Colonic mucosa (tissue), 4 donors: ENCODE data around the gene ATP9A. TPM values are rescaled to one million over a fixed set of nuclear protein-coding genes. Genes with fewer than 3 reads are reported as not detected.

Experiments
- DNase-seq: peaks from one replicate; pipeline ENCODE4 v3.0.0-alpha.2; 2020
- H3K27ac ChIP-seq: fragments of 200-600 bp; one replicate; pipeline ENCODE4 v1.8.0; 2021
- H3K27me3 ChIP-seq: fragments of 200-600 bp; one replicate; pipeline ENCODE4 v1.8.0; 2021
- H3K36me3 ChIP-seq: fragments of 200-600 bp; one replicate; pipeline ENCODE4 v1.8.0; 2021
- H3K4me1 ChIP-seq: fragments of 200-600 bp; one replicate; pipeline ENCODE4 v1.8.0; 2021; ENCODE audit warnings: mild to moderate bottlenecking
- H3K4me3 ChIP-seq: fragments of 200-600 bp; one replicate; pipeline ENCODE4 v1.8.0; 2021
- H3K9ac ChIP-seq, 2 donors: one replicate each; pipeline ENCODE4 v1.7.0; 2013; ENCODE audit warnings: control low read depth in 2 of 2, low read depth in 2 of 2, low read length in 2 of 2
- H3K9me3 ChIP-seq: fragments of 200-600 bp; one replicate; pipeline ENCODE4 v1.8.0; 2021
- intact Hi-C: fragments of 100-400 bp; cut with DNase I; formaldehyde crosslinking; loops from one replicate; pipeline ENCODE4 v1.14.1; 2022
- total RNA-seq, 2 donors: library from RNA; stranded (reverse); fragmentation: NEBNext Ultra II Directional in 1 of 2; extraction: Animal tissue kit (Norgen Biotek cat#: 25700) in 1 of 2; gene quantifications; one replicate each; pipeline ENCODE4 v1.2.1, GENCODE V29; 2021
- TF ChIP-seq, protein P1 (sequence below): fragments of 200-600 bp; IDR thresholded peaks from one replicate; pipeline ENCODE4 v1.8.0; 2022; ENCODE audit warnings: antibody characterized with exemption, mild to moderate bottlenecking
- donor health status: healthy.
- donor health status: DM: no; HTN: no; CAD: no.
- donor health status: DM: no; HTN: no; CAD: no.

ATP9A gene
- total RNA-seq, 2 donors from 2014 or later: 40.2 to 70.1 TPM

DNA sequence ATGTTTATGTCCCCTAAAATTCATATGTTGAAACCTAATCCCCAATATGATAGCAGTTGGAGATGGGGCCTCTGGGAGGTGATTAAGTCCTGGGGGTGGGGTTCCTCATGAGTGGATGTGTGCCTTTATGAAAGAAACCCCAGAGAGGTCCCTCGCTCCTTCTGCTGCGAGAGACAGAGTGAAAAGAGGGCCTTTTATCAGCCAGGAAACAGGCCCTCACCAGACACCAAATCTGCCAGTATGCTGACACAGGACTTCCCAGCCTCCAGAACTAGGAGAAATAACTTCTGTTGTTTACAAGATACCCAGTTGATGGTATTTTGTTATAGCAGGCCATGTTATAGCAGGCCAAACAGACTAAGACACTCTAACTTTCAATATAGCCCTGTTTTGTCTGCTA lies 124.8 kb downstream of the ATP9A start:
- TF ChIP-seq, protein P1, sequence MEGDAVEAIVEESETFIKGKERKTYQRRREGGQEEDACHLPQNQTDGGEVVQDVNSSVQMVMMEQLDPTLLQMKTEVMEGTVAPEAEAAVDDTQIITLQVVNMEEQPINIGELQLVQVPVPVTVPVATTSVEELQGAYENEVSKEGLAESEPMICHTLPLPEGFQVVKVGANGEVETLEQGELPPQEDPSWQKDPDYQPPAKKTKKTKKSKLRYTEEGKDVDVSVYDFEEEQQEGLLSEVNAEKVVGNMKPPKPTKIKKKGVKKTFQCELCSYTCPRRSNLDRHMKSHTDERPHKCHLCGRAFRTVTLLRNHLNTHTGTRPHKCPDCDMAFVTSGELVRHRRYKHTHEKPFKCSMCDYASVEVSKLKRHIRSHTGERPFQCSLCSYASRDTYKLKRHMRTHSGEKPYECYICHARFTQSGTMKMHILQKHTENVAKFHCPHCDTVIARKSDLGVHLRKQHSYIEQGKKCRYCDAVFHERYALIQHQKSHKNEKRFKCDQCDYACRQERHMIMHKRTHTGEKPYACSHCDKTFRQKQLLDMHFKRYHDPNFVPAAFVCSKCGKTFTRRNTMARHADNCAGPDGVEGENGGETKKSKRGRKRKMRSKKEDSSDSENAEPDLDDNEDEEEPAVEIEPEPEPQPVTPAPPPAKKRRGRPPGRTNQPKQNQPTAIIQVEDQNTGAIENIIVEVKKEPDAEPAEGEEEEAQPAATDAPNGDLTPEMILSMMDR: no peak
- H3K27me3 ChIP-seq: no peaks in the 10 kb centered on the region
- H3K4me3 ChIP-seq: no peak overlapping the region
- no peak overlapping the region for H3K9ac ChIP-seq
- H3K27ac ChIP-seq: no peak overlapping the region
- intact Hi-C loops: loop anchor here (5.0 to 10.0 kb wide), 2 partner anchors 321 to 439 kb away; no protein-coding TSS in a partner anchor
- no peaks in the 10 kb centered on the region for H3K9me3 ChIP-seq
- H3K36me3 ChIP-seq: no peaks in the 10 kb centered on the region
- H3K4me1 ChIP-seq: no peaks in the 10 kb centered on the region
- DNase-seq: no peak

DNA sequence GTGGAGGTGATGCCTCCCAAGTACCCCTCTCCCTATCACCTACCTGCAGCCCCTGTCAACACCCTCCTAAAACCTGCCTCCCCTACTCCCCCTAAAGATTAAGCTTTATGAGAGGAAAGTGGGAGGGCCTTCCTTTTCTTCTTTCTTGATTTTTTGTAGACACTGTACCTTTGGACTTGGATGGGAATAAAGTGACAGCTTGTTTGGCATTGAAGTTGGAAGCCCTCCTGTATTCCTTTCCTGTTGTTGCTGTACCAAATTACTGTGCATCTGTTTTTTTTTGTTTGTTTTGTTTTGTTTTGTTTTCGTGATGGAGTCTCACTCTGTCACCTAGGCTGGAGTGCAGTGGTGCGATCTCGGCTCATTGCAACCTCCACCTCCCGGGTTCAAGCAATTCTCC lies 126.3 kb downstream of the ATP9A start:
- intact Hi-C loops: loop anchor here (5.0 to 10.0 kb wide), 2 partner anchors 323 to 440 kb away; no protein-coding TSS in a partner anchor
- H3K36me3 ChIP-seq: no peaks in the 10 kb centered on the region

DNA sequence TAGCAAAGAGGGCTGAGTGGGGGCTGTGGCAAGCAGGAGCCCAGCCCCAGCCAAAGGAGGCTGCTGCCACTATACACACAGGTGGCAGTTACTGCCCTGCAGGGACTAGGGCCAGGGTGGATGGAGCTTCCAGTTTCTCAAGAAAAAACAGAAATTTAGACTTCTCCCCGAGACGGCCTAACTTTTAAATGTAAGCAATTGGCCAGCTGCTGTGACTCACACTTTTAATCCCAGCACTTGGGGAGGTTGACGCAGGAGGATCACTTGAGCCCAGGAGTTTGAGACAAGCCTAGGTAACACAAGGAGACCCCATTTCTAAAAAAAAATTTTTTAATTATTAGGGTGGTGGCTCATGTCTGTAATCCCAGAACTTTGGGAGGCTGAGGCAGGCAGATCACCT lies 127.4 kb downstream of the ATP9A start:
- TF ChIP-seq, protein P1: no peak
- Histone ChIP-seq H3K27ac (no peak overlapping the region), H3K9me3 (no peaks in the 10 kb centered on the region), H3K4me3 (no peak overlapping the region), H3K36me3 (no peaks in the 10 kb centered on the region), H3K27me3 (no peaks in the 10 kb centered on the region), H3K9ac (no peak overlapping the region), H3K4me1 (no peaks in the 10 kb centered on the region)
- intact Hi-C loops: loop anchor here (5.0 to 10.0 kb wide), 2 partner anchors 324 to 442 kb away; no protein-coding TSS in a partner anchor
- DNase-seq: no peak

More for the DNA sequence above, 126.3 kb downstream of the ATP9A start:
- Histone ChIP-seq H3K9me3 (no peaks in the 10 kb centered on the region), H3K4me3 (no peak overlapping the region), H3K9ac (no peak overlapping the region), H3K27me3 (no peaks in the 10 kb centered on the region), H3K4me1 (no peaks in the 10 kb centered on the region), H3K27ac (no peak overlapping the region)
- TF ChIP-seq, protein P1: no peak
- DNase-seq: no peak

DNA sequence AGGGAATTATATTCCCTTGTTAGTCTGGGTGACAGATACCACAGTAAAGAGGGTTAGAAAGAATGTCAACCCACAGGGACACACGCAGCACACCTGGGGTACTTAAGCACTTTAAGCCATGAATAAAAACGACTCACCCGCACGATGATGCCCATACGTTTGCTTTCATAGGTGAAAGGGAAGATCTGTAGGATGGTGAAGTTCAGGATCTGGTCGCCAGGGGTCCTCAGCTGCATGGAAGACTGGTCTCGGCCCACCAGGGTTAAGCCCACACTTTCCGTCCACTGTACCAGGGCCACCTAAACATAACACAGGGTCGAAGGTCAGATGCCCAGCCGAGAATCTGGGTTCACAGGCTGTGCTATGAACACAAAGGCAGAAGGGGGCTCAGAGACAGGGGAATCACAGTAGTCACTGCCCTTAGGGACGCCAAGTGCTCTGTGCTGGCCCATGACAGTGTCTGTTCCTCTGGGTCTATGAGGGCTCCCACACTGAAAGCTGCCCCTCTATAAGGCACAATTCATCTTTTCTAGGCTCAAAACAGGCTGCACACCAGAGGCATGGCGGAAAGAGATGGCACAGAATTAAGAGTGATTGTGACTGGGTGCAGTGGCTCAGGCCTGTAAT lies 128.9 kb downstream of the ATP9A start:
- TF ChIP-seq, protein P1: peak; percentile 78
- DNase-seq: peak; percentile 72
- no peaks in the 10 kb centered on the region for H3K27me3 ChIP-seq
- no peak overlapping the region for H3K27ac ChIP-seq
- intact Hi-C loops: no loop called here
- no peak overlapping the region for H3K9ac ChIP-seq
- H3K36me3 ChIP-seq: no peaks in the 10 kb centered on the region
- H3K4me1 ChIP-seq: no peaks in the 10 kb centered on the region
- no peaks in the 10 kb centered on the region for H3K9me3 ChIP-seq
- no peak overlapping the region for H3K4me3 ChIP-seq

DNA sequence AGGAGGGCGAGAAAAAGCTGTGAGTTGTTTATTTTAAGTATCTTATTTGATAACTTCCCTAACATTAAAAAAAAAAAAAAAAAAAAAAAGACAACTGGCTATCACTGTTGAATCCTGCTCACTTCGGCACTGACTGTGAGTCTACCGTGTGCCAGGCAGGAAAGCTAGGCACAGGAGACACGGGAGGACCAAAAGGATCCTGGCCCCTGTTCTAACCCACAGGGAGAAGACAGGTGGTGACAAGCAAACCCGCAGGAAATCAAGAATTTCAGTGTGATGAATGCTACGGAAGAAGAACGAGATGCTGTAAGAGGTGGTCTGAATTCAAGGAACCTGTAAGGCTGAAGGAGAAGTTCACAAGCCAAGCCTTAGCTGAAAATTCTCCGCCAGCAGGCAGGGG lies 130.9 kb downstream of the ATP9A start:
- Histone ChIP-seq H3K4me3 (no peak overlapping the region), H3K27ac (no peak overlapping the region), H3K9me3 (no peaks in the 10 kb centered on the region), H3K9ac (no peak overlapping the region), H3K4me1 (no peaks in the 10 kb centered on the region), H3K36me3 (no peaks in the 10 kb centered on the region), H3K27me3 (no peaks in the 10 kb centered on the region)
- intact Hi-C loops: no loop called here
- DNase-seq: no peak
- TF ChIP-seq, protein P1: no peak
